Right lobe of liver (tissue), 6 donors: ENCODE measurements around the gene SLC13A5. TPM values are rescaled to one million over a fixed set of nuclear protein-coding genes. Genes with fewer than 3 reads are reported as not detected.

Experiments used
- ATAC-seq, 4 donors: fragments of 200-7000 bp; cut with Tn5 transposase; one replicate each; pipeline ENCODE4 v1.9.1; 2020; ENCODE audit warnings: mild to moderate bottlenecking in 4 of 4, moderate library complexity in 4 of 4
- DNase-seq, 3 donors: peaks; one replicate each; pipeline ENCODE4 v3.0.0-alpha.2; 2020
- H3K27ac ChIP-seq, 3 donors: fragments of 200-600 bp; one replicate each; pipeline ENCODE4 v1.8.0; 2022
- H3K27me3 ChIP-seq, 2 donors: fragments of 200-600 bp; one replicate each; pipeline ENCODE4 v1.8.0; 2022
- H3K36me3 ChIP-seq, 4 donors: fragments of 200-600 bp; sonication (generic) in 1 of 4; one replicate each; pipeline versions ENCODE4 v1.5.1 to v1.8.0; 2017 to 2022; ENCODE audit warnings: control low read depth in 1 of 4
- H3K4me1 ChIP-seq, 4 donors: fragments of 200-600 bp; sonication (generic) in 1 of 4; one replicate each; pipeline versions ENCODE4 v1.5.1 to v1.8.0; 2017 to 2022; ENCODE audit warnings: control low read depth in 1 of 4
- H3K4me3 ChIP-seq, 3 donors: fragments of 200-600 bp; one replicate each; pipeline ENCODE4 v1.8.0; 2022
- H3K9me3 ChIP-seq, 4 donors: fragments of 200-600 bp; sonication (generic) in 1 of 4; one replicate each; pipeline versions ENCODE4 v1.5.1 to v1.8.0; 2017 to 2022; ENCODE audit warnings: control low read depth in 1 of 4
- POLR2A ChIP-seq: fragments of 450-650 bp; IDR thresholded peaks from one replicate; pipeline ENCODE4 v1.6.1; 2017; ENCODE audit warnings: antibody characterized with exemption, mild to moderate bottlenecking
- WGBS: methylation state at CpG from one replicate; pipeline ENCODE4 v1.1.6; 2018; ENCODE audit warnings: low coverage, low lambda C conversion rate; ENCODE audit not compliant: insufficient coverage; ENCODE audit errors: missing lambda C conversion rate; 5-methylcytosine and 5-hydroxymethylcytosine counted together
- intact Hi-C, 2 donors: fragments of 100-400 bp; cut with DNase I; formaldehyde crosslinking; loops; one replicate each; pipeline versions ENCODE4 v1.11.2 to v1.14.1; 2022
- total RNA-seq, 6 experiments: library from RNA; depleted of rRNA in 2 of 6; stranded (reverse); fragments of >200 nt in 2 of 6; fragmentation: NEBNext Ultra II Directional in 3 of 6; extraction: Animal tissue kit (Norgen Biotek cat#: 25700) in 3 of 6; gene quantifications; one replicate each; pipeline versions ENCODE4 v1.1.0 to v1.2.4, GENCODE V29; 2016 to 2023
- TF ChIP-seq, protein P1 (sequence below), 4 donors: fragments of 200-600 bp in 3 of 4; fragments of 450-650 bp in 1 of 4; IDR thresholded peaks; one replicate each; pipeline versions ENCODE4 v1.5.1 to v1.8.0; 2016 to 2022; ENCODE audit warnings: antibody characterized with exemption in 4 of 4, mild to moderate bottlenecking in 2 of 4
- donor health status: DM: no; HTN: yes; CAD: no.
- donor health status: DM: no; HTN: no; CAD: no.
- donor health status: DM: no; HTN: no; CAD: no.
- donor health status: DM: no; HTN: yes; CAD: no.
- donor health status: DM: no; HTN: yes; CAD: no.

SLC13A5 gene
- total RNA-seq, 6 experiments from 2014 or later, result 142 to 383 (median 264) TPM

DNA sequence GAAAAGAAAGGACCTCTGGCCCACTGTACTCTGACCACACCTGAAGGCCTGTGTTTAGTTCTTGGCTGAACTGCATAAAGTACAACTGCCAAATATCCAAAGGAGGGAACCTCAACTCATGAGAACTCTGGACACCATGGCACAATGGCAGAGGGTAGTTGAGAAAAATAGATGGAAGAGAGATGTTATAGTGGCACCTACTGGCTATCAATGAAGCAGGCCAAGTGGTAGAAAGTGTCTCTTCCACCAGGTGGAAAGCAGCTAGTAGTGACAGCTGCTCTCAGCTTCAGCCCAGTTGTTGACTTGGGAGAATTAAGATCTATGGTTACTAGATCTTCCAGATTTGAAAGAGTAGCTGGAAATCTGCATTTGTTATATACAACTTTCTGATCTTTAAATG, 65.0 kb downstream of the SLC13A5 start:
- Histone ChIP-seq H3K27ac (no peak overlapping the region), H3K9me3 (no peaks in the 10 kb centered on the region), H3K4me3 (no peak overlapping the region), H3K27me3 (no peaks in the 10 kb centered on the region), H3K4me1 (peaks cover 0 to 38% (median 7%) of the 10 kb centered on the region in 4 donors), H3K36me3 (peaks cover 0 to 39% (median 5%) of the 10 kb centered on the region in 4 donors)
- no peak for DNase-seq
- TF ChIP-seq, protein P1, sequence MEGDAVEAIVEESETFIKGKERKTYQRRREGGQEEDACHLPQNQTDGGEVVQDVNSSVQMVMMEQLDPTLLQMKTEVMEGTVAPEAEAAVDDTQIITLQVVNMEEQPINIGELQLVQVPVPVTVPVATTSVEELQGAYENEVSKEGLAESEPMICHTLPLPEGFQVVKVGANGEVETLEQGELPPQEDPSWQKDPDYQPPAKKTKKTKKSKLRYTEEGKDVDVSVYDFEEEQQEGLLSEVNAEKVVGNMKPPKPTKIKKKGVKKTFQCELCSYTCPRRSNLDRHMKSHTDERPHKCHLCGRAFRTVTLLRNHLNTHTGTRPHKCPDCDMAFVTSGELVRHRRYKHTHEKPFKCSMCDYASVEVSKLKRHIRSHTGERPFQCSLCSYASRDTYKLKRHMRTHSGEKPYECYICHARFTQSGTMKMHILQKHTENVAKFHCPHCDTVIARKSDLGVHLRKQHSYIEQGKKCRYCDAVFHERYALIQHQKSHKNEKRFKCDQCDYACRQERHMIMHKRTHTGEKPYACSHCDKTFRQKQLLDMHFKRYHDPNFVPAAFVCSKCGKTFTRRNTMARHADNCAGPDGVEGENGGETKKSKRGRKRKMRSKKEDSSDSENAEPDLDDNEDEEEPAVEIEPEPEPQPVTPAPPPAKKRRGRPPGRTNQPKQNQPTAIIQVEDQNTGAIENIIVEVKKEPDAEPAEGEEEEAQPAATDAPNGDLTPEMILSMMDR (IDR thresholded peaks at IDR 0.05), result peak; percentile 21 to 35 (median 32)
- no peak for TF ChIP-seq POLR2A
- intact Hi-C loops, result no loop called here
- ATAC-seq, result no peak

DNA sequence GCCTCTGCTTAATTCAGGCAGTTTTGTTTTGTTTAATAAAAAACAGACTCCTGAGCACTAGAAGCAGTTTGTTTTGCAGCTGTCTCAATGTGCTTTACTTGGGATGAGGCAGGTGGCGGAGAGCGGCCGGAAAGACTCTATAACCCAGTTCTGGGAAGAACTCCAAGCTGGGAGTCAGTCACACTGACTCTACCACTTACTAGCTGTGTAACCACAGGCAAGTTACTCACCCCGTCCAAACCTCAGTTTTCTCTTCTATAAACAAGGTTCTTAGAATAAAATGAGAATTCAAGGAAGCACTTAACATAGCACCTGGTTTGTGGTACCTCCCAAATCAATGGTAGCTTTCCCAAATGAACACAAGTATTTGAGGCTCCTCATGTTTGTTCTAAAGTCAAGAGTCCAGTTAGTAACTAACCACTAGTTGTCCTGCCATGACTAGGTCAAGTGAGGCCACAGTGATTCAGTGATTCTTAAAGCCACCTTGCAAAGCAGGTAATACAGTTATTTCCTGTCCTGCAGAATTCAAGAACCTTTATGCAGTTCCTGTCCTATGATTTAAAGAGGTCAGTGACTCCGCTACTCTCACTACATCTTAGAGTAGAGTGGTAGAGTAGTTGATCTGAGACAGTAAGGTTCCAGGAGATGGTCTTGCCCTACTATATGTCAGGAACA, 69.6 kb downstream of the SLC13A5 start:
- intact Hi-C loops, result no loop called here
- WGBS, result 100% methylated on average over 4 of the region's 5 CpGs
- ATAC-seq, result no peak

GRCh38 chr17:6642592-6642991, 70.6 kb downstream of the SLC13A5 start:
- Histone ChIP-seq H3K9me3 (no peaks in the 10 kb centered on the region), H3K36me3 (peaks cover 0 to 22% (median 4%) of the 10 kb centered on the region in 4 donors), H3K27ac (no peak overlapping the region), H3K4me1 (peaks cover 0 to 31% (median 9%) of the 10 kb centered on the region in 4 donors), H3K27me3 (no peaks in the 10 kb centered on the region), H3K4me3 (no peak overlapping the region)
- DNase-seq, result no peak
- intact Hi-C loops, result no loop called here
- ATAC-seq, result peak in 1 of 4 donors; percentile 27
- TF ChIP-seq POLR2A, result no peak
- TF ChIP-seq, protein P1 (IDR thresholded peaks at IDR 0.05), result no peak
- 5% methylated on average over 2 of the region's 2 CpGs for WGBS

More for the DNA sequence above, 69.6 kb downstream of the SLC13A5 start:
- Histone ChIP-seq H3K4me1 (peaks cover 0 to 40% (median 10%) of the 10 kb centered on the region in 4 donors), H3K27ac (no peak overlapping the region), H3K9me3 (no peaks in the 10 kb centered on the region), H3K4me3 (no peak overlapping the region), H3K27me3 (no peaks in the 10 kb centered on the region), H3K36me3 (peaks cover 0 to 27% (median 7%) of the 10 kb centered on the region in 4 donors)
- no peak for DNase-seq
- TF ChIP-seq, protein P1 (IDR thresholded peaks at IDR 0.05), result no peak
- TF ChIP-seq POLR2A, result no peak

DNA sequence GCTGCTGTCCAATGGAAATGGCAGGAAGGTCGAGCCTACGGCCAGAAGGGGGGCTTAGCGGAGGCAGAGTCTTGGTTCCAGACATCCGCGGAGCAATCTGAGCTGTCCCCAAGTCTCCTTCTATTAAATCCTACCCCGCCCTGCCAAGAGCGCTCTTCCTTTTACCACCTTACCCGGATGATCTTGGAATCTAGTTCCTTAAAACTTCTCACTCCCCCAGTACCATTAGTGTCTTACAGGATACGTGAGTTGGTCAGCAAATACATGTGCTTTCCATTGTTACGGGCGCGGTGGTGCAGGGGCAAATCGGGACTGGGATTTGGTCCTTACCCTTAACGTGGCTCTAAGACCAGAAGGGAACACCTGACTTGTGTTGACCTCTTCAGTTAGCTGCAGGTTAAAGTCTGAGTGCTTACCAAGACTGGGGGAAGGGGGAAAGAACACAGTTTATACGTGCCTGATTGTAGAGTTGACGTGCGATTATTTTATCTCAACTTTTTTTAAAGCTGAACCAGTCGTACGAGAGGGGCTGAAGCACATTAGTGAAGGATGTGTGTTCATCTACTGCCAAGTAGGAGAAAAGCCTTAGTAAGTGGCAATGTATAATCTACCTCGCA, 71.8 kb downstream of the SLC13A5 start:
- Histone ChIP-seq H3K9me3 (no peaks in the 10 kb centered on the region), H3K4me1 (peaks cover 0 to 29% (median 9%) of the 10 kb centered on the region in 4 donors), H3K27me3 (no peaks in the 10 kb centered on the region), H3K27ac (peak overlapping the region; percentile 68 to 92 (median 84)), H3K36me3 (peaks cover 0 to 19% (median 4%) of the 10 kb centered on the region in 4 donors), H3K4me3 (peak overlapping the region; percentile 85 to 98 (median 93))
- DNase-seq (no peak), ATAC-seq (peak; percentile 30 to 53 (median 47))
- intact Hi-C loops, result no loop called here
- WGBS, result 2% methylated on average over 18 of the region's 20 CpGs
- TF ChIP-seq, protein P1 (IDR thresholded peaks at IDR 0.05), result no peak
- TF ChIP-seq POLR2A, result peak; percentile 8
